Osteoblast (primary cell): Measurements from ENCODE around the gene GRM7. TPM values are rescaled to one million over a fixed set of nuclear protein-coding genes. Genes with fewer than 3 reads are reported as not detected.

Source experiments
- DNase-seq: peaks from one replicate; pipeline ENCODE4 v3.0.0; 2011; ENCODE audit warnings: low spot score, mixed read lengths; ENCODE audit not compliant: insufficient read length; ENCODE audit errors: missing footprints
- H2AFZ ChIP-seq: 2 replicates; pipeline ENCODE4 v1.6.0; 2011; ENCODE audit warnings: mild to moderate bottlenecking, low read length
- H3K27ac ChIP-seq: 2 replicates; pipeline ENCODE4 v1.5.1; 2011; ENCODE audit warnings: mild to moderate bottlenecking, low read depth, low read length, moderate library complexity
- H3K27me3 ChIP-seq: 2 replicates; pipeline ENCODE4 v1.6.0; 2012; ENCODE audit warnings: mild to moderate bottlenecking, control low read depth, inconsistent platforms, low read length, moderate library complexity; ENCODE audit not compliant: insufficient read depth
- H3K36me3 ChIP-seq: 2 replicates; pipeline ENCODE4 v1.5.1; 2011; ENCODE audit warnings: mild to moderate bottlenecking, low read length, control low read depth, moderate library complexity; ENCODE audit not compliant: insufficient read depth
- H3K4me1 ChIP-seq: 2 replicates; pipeline ENCODE4 v1.5.1; 2011; ENCODE audit warnings: mild to moderate bottlenecking, low read length, control low read depth, moderate library complexity; ENCODE audit not compliant: insufficient read depth
- H3K4me2 ChIP-seq: 2 replicates; pipeline ENCODE4 v1.6.0; 2011; ENCODE audit warnings: mild to moderate bottlenecking, low read length; ENCODE audit not compliant: insufficient read depth
- H3K4me3 ChIP-seq: fragments of 200-600 bp; sonication (generic); 3 replicates; pipeline ENCODE4 v1.5.1; 2012; ENCODE audit warnings: mild to moderate bottlenecking, low read length, inconsistent platforms; ENCODE audit not compliant: insufficient read depth
- H3K79me2 ChIP-seq: 2 replicates; pipeline ENCODE4 v1.6.0; 2012; ENCODE audit warnings: mild to moderate bottlenecking, low read length, control low read depth, inconsistent platforms; ENCODE audit not compliant: insufficient read depth
- H3K9me3 ChIP-seq: 2 replicates; pipeline ENCODE4 v1.5.1; 2011; ENCODE audit warnings: low read depth, low read length, control low read depth
- H4K20me1 ChIP-seq: 2 replicates; pipeline ENCODE4 v1.6.0; 2012; ENCODE audit warnings: mild to moderate bottlenecking, low read length, control low read depth; ENCODE audit not compliant: insufficient read depth
- CTCF ChIP-seq: IDR thresholded peaks from 2 replicates; pipeline ENCODE4 v1.5.1; 2011; ENCODE audit warnings: mild to moderate bottlenecking, low read depth, low read length, moderate library complexity; ENCODE audit errors: extremely low read depth
- total RNA-seq: library from RNA; depleted of rRNA; stranded (reverse); fragments of >200 nt; gene quantifications from 2 replicates; pipeline ENCODE4 v1.2.3, GENCODE V29; 2012

The GRM7 gene
- total RNA-seq, 1 donor = not detected

DNA sequence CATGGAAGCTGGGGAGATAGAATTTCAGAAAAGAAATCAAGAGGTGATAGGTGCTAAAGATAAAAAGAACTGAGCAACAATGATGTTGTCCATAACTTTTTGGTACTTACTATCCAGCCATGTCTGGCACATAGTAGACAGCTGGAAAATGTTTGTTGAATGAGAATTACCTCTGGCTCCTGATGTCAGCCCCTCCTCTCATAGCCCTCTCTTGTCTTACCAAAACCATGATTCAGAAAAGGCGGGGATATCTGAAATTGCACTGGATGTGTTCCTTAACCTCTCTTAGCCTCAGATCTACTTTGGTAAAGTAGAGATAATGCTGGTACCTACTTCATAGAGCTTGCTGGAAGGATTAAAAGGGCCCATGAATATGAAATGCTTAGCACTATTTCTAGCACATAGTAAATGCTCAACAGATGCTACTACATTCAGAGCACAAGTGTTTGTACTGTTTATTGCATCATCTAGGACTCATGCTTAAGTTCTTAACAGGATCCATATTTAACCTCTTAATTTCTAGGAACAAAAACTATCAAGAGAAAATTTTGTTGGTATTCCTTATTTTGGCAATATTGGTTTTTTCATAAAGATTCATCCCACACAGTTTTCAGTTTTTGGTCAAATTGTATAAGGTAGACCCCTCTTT lies 859.9 kb downstream of the GRM7 start:
- no peak overlapping the region for H3K27ac ChIP-seq
- DNase-seq = no peak
- no peaks in the 10 kb centered on the region for H4K20me1 ChIP-seq
- H2AFZ ChIP-seq = no peak overlapping the region
- no peaks in the 10 kb centered on the region for H3K27me3 ChIP-seq
- TF ChIP-seq CTCF = no peak
- H3K4me3 ChIP-seq = no peak overlapping the region
- no peak overlapping the region for H3K4me2 ChIP-seq
- H3K79me2 ChIP-seq = no peaks in the 10 kb centered on the region
- no peaks in the 10 kb centered on the region for H3K9me3 ChIP-seq
- no peaks in the 10 kb centered on the region for H3K4me1 ChIP-seq
- no peaks in the 10 kb centered on the region for H3K36me3 ChIP-seq

DNA sequence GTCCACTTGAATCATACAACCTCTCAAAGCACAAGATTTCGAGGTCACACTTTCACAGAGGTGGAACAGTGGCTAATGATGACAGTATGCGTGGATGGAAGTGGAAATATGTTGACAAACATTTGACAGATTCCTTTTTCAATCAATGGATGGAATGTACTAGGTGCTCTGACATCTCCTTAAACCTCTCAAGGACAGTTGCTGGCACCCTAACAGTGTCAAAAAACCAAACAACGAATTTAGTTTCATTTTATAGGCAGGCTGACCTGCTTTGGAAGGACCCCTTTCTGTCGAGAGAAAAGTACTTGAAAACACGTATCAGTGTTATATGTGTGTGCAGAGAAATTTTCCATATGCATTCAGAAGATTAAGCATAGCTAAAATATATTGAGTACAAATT lies 861.0 kb downstream of the GRM7 start:
- no peak overlapping the region for H3K27ac ChIP-seq
- no peaks in the 10 kb centered on the region for H3K4me1 ChIP-seq
- H2AFZ ChIP-seq = no peak overlapping the region
- no peak for DNase-seq
- TF ChIP-seq CTCF = no peak
- no peak overlapping the region for H3K4me2 ChIP-seq
- H3K27me3 ChIP-seq = no peaks in the 10 kb centered on the region
- H3K4me3 ChIP-seq = no peak overlapping the region
- no peaks in the 10 kb centered on the region for H3K79me2 ChIP-seq
- no peaks in the 10 kb centered on the region for H4K20me1 ChIP-seq
- no peaks in the 10 kb centered on the region for H3K9me3 ChIP-seq
- H3K36me3 ChIP-seq = no peaks in the 10 kb centered on the region

GRCh38 chr3:7728566-7729519 lies 867.9 kb downstream of the GRM7 start:
- Histone ChIP-seq H3K27ac (no peak overlapping the region), H4K20me1 (no peaks in the 10 kb centered on the region), H2AFZ (no peak overlapping the region), H3K4me2 (no peak overlapping the region), H3K9me3 (no peaks in the 10 kb centered on the region), H3K4me3 (no peak overlapping the region), H3K27me3 (no peaks in the 10 kb centered on the region), H3K4me1 (no peaks in the 10 kb centered on the region), H3K36me3 (no peaks in the 10 kb centered on the region), H3K79me2 (no peaks in the 10 kb centered on the region)
- no peak for TF ChIP-seq CTCF
- DNase-seq = peak; percentile 49

DNA sequence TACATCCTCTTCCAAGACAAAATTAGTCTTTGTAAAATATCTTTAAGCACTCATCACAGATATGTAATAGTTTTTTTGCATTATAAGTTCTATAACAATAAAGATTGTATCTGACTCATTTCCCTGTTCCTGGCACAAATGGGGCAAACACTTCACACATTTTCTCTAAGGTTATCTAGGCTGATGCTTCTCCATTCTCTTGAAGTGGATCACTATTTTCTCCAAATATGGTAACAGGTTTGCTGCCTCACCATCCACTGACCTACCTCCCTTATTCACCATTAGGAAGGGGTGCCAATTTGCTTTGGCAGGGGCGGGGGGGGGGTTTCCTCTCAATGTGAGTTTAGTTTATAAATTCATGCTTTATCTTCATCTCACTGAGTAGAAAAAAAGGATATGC lies 873.0 kb downstream of the GRM7 start:
- no peak overlapping the region for H3K4me2 ChIP-seq
- no peaks in the 10 kb centered on the region for H3K79me2 ChIP-seq
- H3K9me3 ChIP-seq = no peaks in the 10 kb centered on the region
- no peak for TF ChIP-seq CTCF
- no peak overlapping the region for H3K27ac ChIP-seq
- H3K4me3 ChIP-seq = no peak overlapping the region
- no peaks in the 10 kb centered on the region for H3K27me3 ChIP-seq
- no peak overlapping the region for H2AFZ ChIP-seq
- no peak for DNase-seq
- H4K20me1 ChIP-seq = no peaks in the 10 kb centered on the region
- H3K36me3 ChIP-seq = no peaks in the 10 kb centered on the region
- no peaks in the 10 kb centered on the region for H3K4me1 ChIP-seq
